ENCODE measurements around the gene CD70.
A peak's percentile ranks its signal among the peaks of the same experiment; 100 is the strongest.
"Not testable (repeated sequence)": the region's sequence is repeated elsewhere in the genome, so short reads cannot be mapped to it uniquely, and the experiment has no call there.

CD70 gene

GRCh38 chr19:6568816-6569215, 22.1 kb downstream of the CD70 start:
- no peak for DNase-seq (ENCODE audit: low spot score)
- TF ChIP-seq CTCF (IDR thresholded peaks at IDR 0.05; ENCODE audit: extremely low read depth, missing control alignments) = no peak

- DNase-seq (ENCODE audit: low spot score) = no peak
- TF ChIP-seq CTCF (IDR thresholded peaks at IDR 0.05; ENCODE audit: extremely low read depth, missing control alignments) = no peak
Observed at GRCh38 chr19:6568010-6568526, 22.9 kb downstream of the CD70 start.

- DNase-seq (ENCODE audit: low spot score) = not testable (repeated sequence)
Observed at GRCh38 chr19:6566727-6567126, 24.2 kb downstream of the CD70 start.

- no peak for TF ChIP-seq CTCF (IDR thresholded peaks at IDR 0.05; ENCODE audit: extremely low read depth, missing control alignments)
- DNase-seq (ENCODE audit: low spot score) = peak; percentile 33
Observed at GRCh38 chr19:6564393-6564792, 26.6 kb downstream of the CD70 start.

- not testable (repeated sequence) for DNase-seq (ENCODE audit: low spot score)
Observed at GRCh38 chr19:6562437-6562836, 28.5 kb downstream of the CD70 start.

- DNase-seq (ENCODE audit: low spot score) = peak; percentile 31
Observed at GRCh38 chr19:6556480-6557195, 34.3 kb downstream of the CD70 start.

GRCh38 chr19:6556043-6556449, 34.9 kb downstream of the CD70 start:
- no peak for DNase-seq (ENCODE audit: low spot score)
- no peak for TF ChIP-seq CTCF (IDR thresholded peaks at IDR 0.05; ENCODE audit: extremely low read depth, missing control alignments)

More at GRCh38 chr19:6556480-6557195, 34.3 kb downstream of the CD70 start:
- no peak for TF ChIP-seq CTCF (IDR thresholded peaks at IDR 0.05; ENCODE audit: extremely low read depth, missing control alignments)

GRCh38 chr19:6551607-6552450, 39.1 kb downstream of the CD70 start:
- DNase-seq (ENCODE audit: low spot score) = peak; percentile 80
- TF ChIP-seq CTCF (IDR thresholded peaks at IDR 0.05; ENCODE audit: extremely low read depth, missing control alignments) = peak; percentile 37

Measured in GM20000 (cell line).